Ishikawa (cell line): ENCODE measurements around the gene B3GNT8.

ENCODE experiments used
- CEBPB ChIP-seq: IDR thresholded peaks from 2 replicates; pipeline ENCODE4 v1.6.1; 2012
- CREB1 ChIP-seq: IDR thresholded peaks from 2 replicates; pipeline ENCODE4 v1.6.1; 2012; ENCODE audit warnings: low read depth
- EGR1 ChIP-seq: IDR thresholded peaks from 2 replicates; pipeline ENCODE4 v1.6.1; 2012
- EP300 ChIP-seq: IDR thresholded peaks from 2 replicates; pipeline ENCODE4 v1.6.1; 2012; ENCODE audit warnings: borderline replicate concordance
- FOXM1 ChIP-seq: IDR thresholded peaks from 2 replicates; pipeline ENCODE4 v1.6.1; 2012; ENCODE audit warnings: low read depth, borderline replicate concordance
- NFIC ChIP-seq: IDR thresholded peaks from 2 replicates; pipeline ENCODE4 v1.6.1; 2012
- RAD21 ChIP-seq: IDR thresholded peaks from 2 replicates; pipeline ENCODE4 v1.6.1; 2012; ENCODE audit warnings: low read depth
- REST ChIP-seq: IDR thresholded peaks from 2 replicates; pipeline ENCODE4 v1.6.1; 2012; ENCODE audit warnings: low read depth, mild to moderate bottlenecking
- TAF1 ChIP-seq: IDR thresholded peaks from 2 replicates; pipeline ENCODE4 v1.6.1; 2012; ENCODE audit warnings: low read depth, mild to moderate bottlenecking
- TCF12 ChIP-seq: IDR thresholded peaks from 2 replicates; pipeline ENCODE4 v1.6.1; 2012; ENCODE audit warnings: low read depth
- TEAD4 ChIP-seq: IDR thresholded peaks from 2 replicates; pipeline ENCODE4 v1.6.1; 2012
- YY1 ChIP-seq: IDR thresholded peaks from 2 replicates; pipeline ENCODE4 v1.6.1; 2012; ENCODE audit warnings: low read depth
- ZBTB7A ChIP-seq: IDR thresholded peaks from 2 replicates; pipeline ENCODE4 v1.6.1; 2012; ENCODE audit warnings: low read depth
- TF ChIP-seq, protein P1 (sequence below): IDR thresholded peaks from 2 replicates; pipeline ENCODE4 v1.6.1; 2012
- TF ChIP-seq, protein P2 (sequence below): IDR thresholded peaks from 2 replicates; pipeline ENCODE4 v1.6.1; 2012

B3GNT8 gene, protein sequence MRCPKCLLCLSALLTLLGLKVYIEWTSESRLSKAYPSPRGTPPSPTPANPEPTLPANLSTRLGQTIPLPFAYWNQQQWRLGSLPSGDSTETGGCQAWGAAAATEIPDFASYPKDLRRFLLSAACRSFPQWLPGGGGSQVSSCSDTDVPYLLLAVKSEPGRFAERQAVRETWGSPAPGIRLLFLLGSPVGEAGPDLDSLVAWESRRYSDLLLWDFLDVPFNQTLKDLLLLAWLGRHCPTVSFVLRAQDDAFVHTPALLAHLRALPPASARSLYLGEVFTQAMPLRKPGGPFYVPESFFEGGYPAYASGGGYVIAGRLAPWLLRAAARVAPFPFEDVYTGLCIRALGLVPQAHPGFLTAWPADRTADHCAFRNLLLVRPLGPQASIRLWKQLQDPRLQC

GRCh38 chr19:41426952-41427646 lies at the start of gene B3GNT8:
Gene B3GNT8, minus strand, starts transcription at chr19:41427374. Its CDS starts 596 bp downstream, at chr19:41426778.
- no peak for TF ChIP-seq TCF12
- TF ChIP-seq NFIC = no peak

- TF ChIP-seq TEAD4 (no peak), TAF1 (no peak), EP300 (no peak), REST (no peak), NFIC (no peak), CREB1 (no peak), ZBTB7A (no peak)
- TF ChIP-seq, protein P1, sequence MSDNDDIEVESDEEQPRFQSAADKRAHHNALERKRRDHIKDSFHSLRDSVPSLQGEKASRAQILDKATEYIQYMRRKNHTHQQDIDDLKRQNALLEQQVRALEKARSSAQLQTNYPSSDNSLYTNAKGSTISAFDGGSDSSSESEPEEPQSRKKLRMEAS = no peak
These were observed 49.4 kb upstream of the B3GNT8 start for GRCh38 chr19:41476583-41476982.

DNA sequence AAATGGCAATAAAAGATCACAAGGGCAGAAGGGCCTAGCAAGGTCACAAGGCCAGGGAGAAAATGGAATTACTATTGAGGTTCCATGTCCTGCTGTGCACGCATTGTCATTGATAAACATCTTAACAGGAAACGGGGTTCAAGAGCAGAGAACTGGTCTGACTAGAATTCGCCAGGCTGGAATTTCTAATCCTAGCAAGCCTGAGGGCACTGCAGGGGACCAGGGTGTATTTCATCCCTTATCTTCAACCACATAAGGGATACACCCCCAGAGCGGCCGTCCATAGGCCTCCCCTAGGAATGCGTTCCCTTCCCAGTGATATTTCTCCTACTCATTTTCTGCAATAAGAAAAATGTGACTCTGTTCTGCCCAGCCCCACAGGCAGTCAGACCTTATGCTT lies 35.3 kb upstream of the B3GNT8 start:
- TF ChIP-seq REST (no peak), TAF1 (no peak), NFIC (no peak), YY1 (no peak), EP300 (no peak), RAD21 (no peak), TCF12 (no peak), EGR1 (no peak), CEBPB (no peak), TEAD4 (no peak), ZBTB7A (no peak)
- TF ChIP-seq, protein P1 = no peak
- TF ChIP-seq, protein P2, sequence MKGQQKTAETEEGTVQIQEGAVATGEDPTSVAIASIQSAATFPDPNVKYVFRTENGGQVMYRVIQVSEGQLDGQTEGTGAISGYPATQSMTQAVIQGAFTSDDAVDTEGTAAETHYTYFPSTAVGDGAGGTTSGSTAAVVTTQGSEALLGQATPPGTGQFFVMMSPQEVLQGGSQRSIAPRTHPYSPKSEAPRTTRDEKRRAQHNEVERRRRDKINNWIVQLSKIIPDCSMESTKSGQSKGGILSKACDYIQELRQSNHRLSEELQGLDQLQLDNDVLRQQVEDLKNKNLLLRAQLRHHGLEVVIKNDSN = no peak

GRCh38 chr19:41457241-41457640 lies 30.1 kb upstream of the B3GNT8 start:
- TF ChIP-seq EGR1 = no peak
- TF ChIP-seq ZBTB7A = no peak
- TF ChIP-seq REST = no peak
- no peak for TF ChIP-seq TCF12
- TF ChIP-seq TEAD4 = no peak
- no peak for TF ChIP-seq NFIC
- TF ChIP-seq, protein P2 = no peak

DNA sequence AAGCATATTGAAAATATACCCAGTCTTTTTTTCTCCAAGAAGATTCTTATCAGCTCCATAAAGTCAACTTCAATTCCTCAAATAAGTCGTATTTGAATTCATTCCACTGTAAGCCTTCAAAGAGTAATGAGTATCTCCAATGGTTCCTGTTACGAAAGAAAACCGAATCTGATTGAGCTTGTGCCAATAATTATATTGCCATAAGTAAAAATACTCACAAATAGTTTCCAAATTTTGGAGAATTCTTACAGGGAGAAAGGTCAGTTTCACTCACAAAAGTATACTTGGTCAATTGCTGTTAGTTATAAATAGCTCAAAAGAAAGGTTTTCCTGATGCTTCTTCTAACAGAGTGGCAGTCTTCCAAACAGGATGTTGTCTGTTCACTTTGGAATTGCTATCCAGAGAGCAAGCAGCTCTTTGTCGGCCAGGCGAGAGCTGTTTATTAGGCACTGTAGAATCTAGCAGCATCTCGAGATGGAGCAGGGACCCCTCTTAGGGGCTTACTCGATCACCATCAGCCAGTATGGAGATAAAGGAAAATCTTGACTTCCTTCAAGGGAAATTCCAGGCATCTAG lies 29.3 kb upstream of the B3GNT8 start:
- TF ChIP-seq ZBTB7A = no peak
- TF ChIP-seq, protein P1 = no peak
- no peak for TF ChIP-seq TEAD4
- no peak for TF ChIP-seq CREB1
- no peak for TF ChIP-seq EGR1
- TF ChIP-seq EP300 = no peak
- TF ChIP-seq TAF1 = no peak
- TF ChIP-seq, protein P2 = no peak
- no peak for TF ChIP-seq RAD21
- TF ChIP-seq CEBPB = no peak
- no peak for TF ChIP-seq TCF12
- no peak for TF ChIP-seq YY1
- TF ChIP-seq NFIC = no peak
- TF ChIP-seq FOXM1 = no peak
- no peak for TF ChIP-seq REST
